ENCODE results near the gene DMWD.
"Not testable (repeated sequence)": the region's sequence is repeated elsewhere in the genome, so short reads cannot be mapped to it uniquely, and the experiment has no call there.

The DMWD gene

GRCh38 chr19:45815481-45816216 is 23.0 kb upstream of the DMWD start:
- no peak for DNase-seq

- DNase-seq, result no peak
These were observed 22.3 kb upstream of the DMWD start, which contains the start of gene RSPH6A for GRCh38 chr19:45814851-45815480. RSPH6A (minus strand) TSS chr19:45815308; CDS start chr19:45815176, 132 bp downstream.

- no peak for DNase-seq
These were observed 21.6 kb upstream of the DMWD start for GRCh38 chr19:45814166-45814780.

GRCh38 chr19:45812297-45812696 is 19.7 kb upstream of the DMWD start:
- DNase-seq, result no peak

GRCh38 chr19:45809643-45810159 is 17.1 kb upstream of the DMWD start:
- DNase-seq, result no peak

- no peak for DNase-seq
These were observed 13.1 kb upstream of the DMWD start for GRCh38 chr19:45805719-45806118.

GRCh38 chr19:45804959-45805230 is 12.2 kb upstream of the DMWD start:
- no peak for DNase-seq

GRCh38 chr19:45804140-45804958 is 11.7 kb upstream of the DMWD start:
- DNase-seq, result no peak

- DNase-seq, result no peak
These were observed 9.0 kb upstream of the DMWD start for GRCh38 chr19:45801603-45802175.

GRCh38 chr19:45800070-45800553 is 7.5 kb upstream of the DMWD start:
- DNase-seq, result no peak

GRCh38 chr19:45799541-45799940 is 6.9 kb upstream of the DMWD start:
- DNase-seq, result not testable (repeated sequence)

GRCh38 chr19:45798995-45799517 is 6.4 kb upstream of the DMWD start:
- peak in 1 of 4 experiments; percentile 19 for DNase-seq

GRCh38 chr19:45794627-45795026 is 2.0 kb upstream of the DMWD start:
- DNase-seq, result no peak

GRCh38 chr19:45793876-45794275 is 1.2 kb upstream of the DMWD start:
- no peak for DNase-seq

- no peak for DNase-seq
These were observed 526 bp upstream of the DMWD start for GRCh38 chr19:45793178-45793564.

GRCh38 chr19:45791744-45792469 is 738 bp downstream of the DMWD start:
- DNase-seq, result no peak

GRCh38 chr19:45790942-45791341 is 1.7 kb downstream of the DMWD start:
- no peak for DNase-seq

- no peak for DNase-seq
These were observed 3.4 kb downstream of the DMWD start for GRCh38 chr19:45789035-45789786.

GRCh38 chr19:45786533-45786894 is 6.1 kb downstream of the DMWD start:
- DNase-seq, result no peak

- DNase-seq, result no peak
These were observed 6.7 kb downstream of the DMWD start for GRCh38 chr19:45785781-45786532.
